IgD-negative memory B cell (primary cell): Measurements from ENCODE around the gene VRK1. TPM values are rescaled to one million over a fixed set of nuclear protein-coding genes. Genes with fewer than 3 reads are reported as not detected.

Experiments used
- H3K27ac Mint-ChIP-seq, 3 donors: one replicate each; pipeline ENCODE4 v1.8.0; 2020 to 2022; ENCODE audit warnings: mild to moderate bottlenecking in 3 of 3, mixed read lengths in 3 of 3, moderate library complexity in 1 of 3
- H3K27me3 Mint-ChIP-seq: one replicate; pipeline ENCODE4 v1.8.0; 2021; ENCODE audit warnings: mixed read lengths
- H3K36me3 Mint-ChIP-seq: one replicate; pipeline ENCODE4 v1.8.0; 2020; ENCODE audit warnings: mild to moderate bottlenecking, mixed read lengths
- H3K4me1 Mint-ChIP-seq, 3 donors: one replicate each; pipeline ENCODE4 v1.8.0; 2020 to 2022; ENCODE audit warnings: mixed read lengths in 3 of 3, mild to moderate bottlenecking in 1 of 3
- H3K4me3 Mint-ChIP-seq, 4 donors: one replicate each; pipeline ENCODE4 v1.8.0; 2020 to 2022; ENCODE audit warnings: mild to moderate bottlenecking in 4 of 4, mixed read lengths in 4 of 4, moderate library complexity in 3 of 4
- H3K9me3 Mint-ChIP-seq, 3 donors: one replicate each; pipeline ENCODE4 v1.8.0; 2020 to 2021; ENCODE audit warnings: mixed read lengths in 3 of 3, mild to moderate bottlenecking in 1 of 3
- polyA plus RNA-seq: library from polyadenylated mRNA; unstranded; fragments of 300-500 nt; fragmentation: Illumina TruSeq; gene quantifications from one replicate; pipeline ENCODE4 v1.2.3, GENCODE V29; 2021

VRK1 gene
- polyA plus RNA-seq, 1 donor from 2014 or later, result 35.9 TPM

- H3K27ac Mint-ChIP-seq, result no peak overlapping the region
- peaks cover 3% of the 10 kb centered on the region for H3K36me3 Mint-ChIP-seq
- peaks cover 11 to 24% (median 20%) of the 10 kb centered on the region in 3 donors for H3K4me1 Mint-ChIP-seq
- H3K27me3 Mint-ChIP-seq, result peaks cover 2% of the 10 kb centered on the region
- H3K9me3 Mint-ChIP-seq, result no peaks in the 10 kb centered on the region
- no peak overlapping the region for H3K4me3 Mint-ChIP-seq
These were observed 100.0 kb downstream of the VRK1 start for GRCh38 chr14:96897184-96897583.

- Mint-ChIP-seq H3K4me1 (peaks cover 17 to 18% (median 18%) of the 10 kb centered on the region in 3 donors), H3K9me3 (no peaks in the 10 kb centered on the region), H3K4me3 (peak overlapping the region in 2 of 4 donors; percentile 3 to 23), H3K27me3 (no peaks in the 10 kb centered on the region), H3K27ac (peak overlapping the region in 1 of 3 donors; percentile 3), H3K36me3 (peaks cover 3% of the 10 kb centered on the region)
These were observed 104.0 kb downstream of the VRK1 start for GRCh38 chr14:96901227-96901626.

GRCh38 chr14:96902004-96902403 lies 104.8 kb downstream of the VRK1 start:
- Mint-ChIP-seq H3K36me3 (peaks cover 7% of the 10 kb centered on the region), H3K4me3 (peak overlapping the region in 1 of 4 donors; percentile 63), H3K27me3 (no peaks in the 10 kb centered on the region), H3K27ac (no peak overlapping the region), H3K4me1 (peaks cover 15 to 18% (median 17%) of the 10 kb centered on the region in 3 donors), H3K9me3 (no peaks in the 10 kb centered on the region)

- Mint-ChIP-seq H3K4me1 (peaks cover 15 to 20% (median 18%) of the 10 kb centered on the region in 3 donors), H3K36me3 (peaks cover 5% of the 10 kb centered on the region), H3K9me3 (peaks cover 0 to 6% (median 4%) of the 10 kb centered on the region in 3 donors), H3K27ac (no peak overlapping the region), H3K4me3 (no peak overlapping the region), H3K27me3 (no peaks in the 10 kb centered on the region)
These were observed 106.4 kb downstream of the VRK1 start for GRCh38 chr14:96903444-96904023.

- Mint-ChIP-seq H3K36me3 (peaks cover 5% of the 10 kb centered on the region), H3K27me3 (no peaks in the 10 kb centered on the region), H3K4me1 (peaks cover 15 to 21% (median 18%) of the 10 kb centered on the region in 3 donors), H3K27ac (no peak overlapping the region), H3K9me3 (peaks cover 1 to 10% (median 6%) of the 10 kb centered on the region in 3 donors), H3K4me3 (no peak overlapping the region)
These were observed 107.0 kb downstream of the VRK1 start for GRCh38 chr14:96904201-96904600.

- H3K27ac Mint-ChIP-seq, result no peak overlapping the region
- no peak overlapping the region for H3K4me3 Mint-ChIP-seq
- H3K4me1 Mint-ChIP-seq, result peaks cover 15 to 21% (median 18%) of the 10 kb centered on the region in 3 donors
- peaks cover 1% of the 10 kb centered on the region for H3K27me3 Mint-ChIP-seq
- peaks cover 7 to 19% (median 11%) of the 10 kb centered on the region in 3 donors for H3K9me3 Mint-ChIP-seq
- H3K36me3 Mint-ChIP-seq, result peaks cover 7% of the 10 kb centered on the region
These were observed 107.9 kb downstream of the VRK1 start for GRCh38 chr14:96905065-96905464.

GRCh38 chr14:96905825-96906224 lies 108.6 kb downstream of the VRK1 start:
- H3K4me1 Mint-ChIP-seq, result peaks cover 13 to 21% (median 18%) of the 10 kb centered on the region in 3 donors
- peaks cover 8 to 21% (median 12%) of the 10 kb centered on the region in 3 donors for H3K9me3 Mint-ChIP-seq
- H3K36me3 Mint-ChIP-seq, result peaks cover 8% of the 10 kb centered on the region
- H3K4me3 Mint-ChIP-seq, result no peak overlapping the region
- H3K27me3 Mint-ChIP-seq, result peaks cover 1% of the 10 kb centered on the region
- no peak overlapping the region for H3K27ac Mint-ChIP-seq

- peaks cover 8% of the 10 kb centered on the region for H3K36me3 Mint-ChIP-seq
- no peak overlapping the region for H3K27ac Mint-ChIP-seq
- H3K4me3 Mint-ChIP-seq, result no peak overlapping the region
- peaks cover 8 to 21% (median 12%) of the 10 kb centered on the region in 3 donors for H3K9me3 Mint-ChIP-seq
- peaks cover 7 to 16% (median 12%) of the 10 kb centered on the region in 3 donors for H3K4me1 Mint-ChIP-seq
- H3K27me3 Mint-ChIP-seq, result peaks cover 1% of the 10 kb centered on the region
These were observed 109.3 kb downstream of the VRK1 start for GRCh38 chr14:96906434-96906833.

- no peak overlapping the region for H3K4me3 Mint-ChIP-seq
- H3K9me3 Mint-ChIP-seq, result peaks cover 8 to 21% (median 12%) of the 10 kb centered on the region in 3 donors
- H3K36me3 Mint-ChIP-seq, result peaks cover 10% of the 10 kb centered on the region
- H3K27me3 Mint-ChIP-seq, result peaks cover 1% of the 10 kb centered on the region
- no peak overlapping the region for H3K27ac Mint-ChIP-seq
- H3K4me1 Mint-ChIP-seq, result peaks cover 0 to 8% (median 0%) of the 10 kb centered on the region in 3 donors
These were observed 112.7 kb downstream of the VRK1 start for GRCh38 chr14:96909841-96910364.

GRCh38 chr14:96911499-96912149 lies 114.4 kb downstream of the VRK1 start:
- no peak overlapping the region for H3K27ac Mint-ChIP-seq
- H3K4me3 Mint-ChIP-seq, result peak overlapping the region in 1 of 4 donors; percentile 37
- H3K27me3 Mint-ChIP-seq, result peaks cover 1% of the 10 kb centered on the region
- peaks cover 8 to 26% (median 18%) of the 10 kb centered on the region in 3 donors for H3K9me3 Mint-ChIP-seq
- H3K36me3 Mint-ChIP-seq, result peaks cover 9% of the 10 kb centered on the region
- H3K4me1 Mint-ChIP-seq, result peaks cover 0 to 4% (median 0%) of the 10 kb centered on the region in 3 donors

- H3K27me3 Mint-ChIP-seq, result peaks cover 1% of the 10 kb centered on the region
- H3K36me3 Mint-ChIP-seq, result peaks cover 6% of the 10 kb centered on the region
- H3K4me3 Mint-ChIP-seq, result no peak overlapping the region
- peaks cover 0 to under 1% (median 0%) of the 10 kb centered on the region in 3 donors for H3K4me1 Mint-ChIP-seq
- H3K27ac Mint-ChIP-seq, result peak overlapping the region in 1 of 3 donors; percentile 3
- H3K9me3 Mint-ChIP-seq, result peaks cover 5 to 18% (median 11%) of the 10 kb centered on the region in 3 donors
These were observed 117.5 kb downstream of the VRK1 start for GRCh38 chr14:96914571-96915128.

- Mint-ChIP-seq H3K4me1 (peaks cover 0 to 2% (median 0%) of the 10 kb centered on the region in 3 donors), H3K9me3 (peaks cover 0 to 12% (median 5%) of the 10 kb centered on the region in 3 donors), H3K27ac (peak overlapping the region in 1 of 3 donors; percentile 3), H3K36me3 (peaks cover 4% of the 10 kb centered on the region), H3K27me3 (no peaks in the 10 kb centered on the region), H3K4me3 (no peak overlapping the region)
These were observed 118.3 kb downstream of the VRK1 start for GRCh38 chr14:96915478-96915877.

- peaks cover 4% of the 10 kb centered on the region for H3K36me3 Mint-ChIP-seq
- peaks cover 0 to 2% (median 0%) of the 10 kb centered on the region in 3 donors for H3K4me1 Mint-ChIP-seq
- H3K27ac Mint-ChIP-seq, result no peak overlapping the region
- no peak overlapping the region for H3K4me3 Mint-ChIP-seq
- H3K9me3 Mint-ChIP-seq, result peaks cover 0 to 12% (median 9%) of the 10 kb centered on the region in 3 donors
- H3K27me3 Mint-ChIP-seq, result no peaks in the 10 kb centered on the region
These were observed 119.6 kb downstream of the VRK1 start for GRCh38 chr14:96916751-96917150.

GRCh38 chr14:96917442-96917963 lies 120.3 kb downstream of the VRK1 start:
- Mint-ChIP-seq H3K36me3 (peaks cover 4% of the 10 kb centered on the region), H3K4me3 (no peak overlapping the region), H3K27ac (peak overlapping the region in 1 of 3 donors; percentile 62), H3K9me3 (peaks cover 0 to 12% (median 11%) of the 10 kb centered on the region in 3 donors), H3K4me1 (peaks cover 0 to 2% (median 0%) of the 10 kb centered on the region in 3 donors), H3K27me3 (no peaks in the 10 kb centered on the region)

- H3K36me3 Mint-ChIP-seq, result no peaks in the 10 kb centered on the region
- H3K4me1 Mint-ChIP-seq, result peaks cover 0 to 2% (median 0%) of the 10 kb centered on the region in 3 donors
- H3K27ac Mint-ChIP-seq, result no peak overlapping the region
- no peak overlapping the region for H3K4me3 Mint-ChIP-seq
- peaks cover 0 to 12% (median 11%) of the 10 kb centered on the region in 3 donors for H3K9me3 Mint-ChIP-seq
- H3K27me3 Mint-ChIP-seq, result no peaks in the 10 kb centered on the region
These were observed 122.8 kb downstream of the VRK1 start for GRCh38 chr14:96920023-96920422.
